Effector memory CD4-positive, alpha-beta T cell (primary cell): Measurements from ENCODE around the gene IGSF3.

Source experiments
- DNase-seq, 3 donors: peaks; one replicate each; pipeline ENCODE4 v3.0.0-alpha.2; 2020
- H3K27ac ChIP-seq: 2 replicates; pipeline ENCODE4 v1.7.0; 2013; ENCODE audit warnings: mild to moderate bottlenecking, low read length, moderate library complexity; ENCODE audit not compliant: insufficient read depth, poor library complexity, severe bottlenecking
- H3K27me3 ChIP-seq: replicated peaks from 2 replicates; pipeline ENCODE4 v1.7.0; 2013; ENCODE audit warnings: mild to moderate bottlenecking, low read length; ENCODE audit not compliant: insufficient read depth, control insufficient read depth, poor library complexity, severe bottlenecking
- H3K36me3 ChIP-seq: 2 replicates; pipeline ENCODE4 v1.7.0; 2013; ENCODE audit warnings: mild to moderate bottlenecking, low read length, moderate library complexity; ENCODE audit not compliant: control insufficient read depth, insufficient read depth
- H3K4me1 ChIP-seq: 2 replicates; pipeline ENCODE4 v1.7.0; 2013; ENCODE audit warnings: low read length, mild to moderate bottlenecking; ENCODE audit not compliant: control insufficient read depth, insufficient read depth, poor library complexity, severe bottlenecking
- H3K4me3 ChIP-seq: 2 replicates; pipeline ENCODE4 v1.7.0; 2013; ENCODE audit warnings: low read length, low read depth, mild to moderate bottlenecking; ENCODE audit not compliant: insufficient read depth, poor library complexity, severe bottlenecking
- H3K9me3 ChIP-seq: 2 replicates; pipeline ENCODE4 v1.7.0; 2013; ENCODE audit warnings: mild to moderate bottlenecking, low read length, moderate library complexity; ENCODE audit not compliant: control insufficient read depth

The IGSF3 gene

DNA sequence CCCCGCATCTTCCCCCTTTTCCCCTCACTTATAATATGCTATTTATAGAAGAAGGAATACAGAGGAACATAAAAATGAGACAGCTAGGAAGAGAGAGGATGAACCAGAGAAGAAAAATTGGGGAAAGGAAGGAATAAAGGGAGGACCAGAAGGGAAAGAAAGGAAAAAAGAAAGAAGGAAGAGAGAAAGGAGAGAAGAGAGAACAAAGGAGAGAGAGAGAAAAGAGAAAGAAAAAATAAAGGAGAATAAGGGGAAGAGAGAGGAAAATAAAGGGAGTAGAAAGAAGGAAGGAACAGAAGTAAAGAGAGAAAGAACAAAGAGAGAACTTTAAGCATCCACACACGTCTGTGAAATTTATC is 11.2 kb upstream of the IGSF3 start:
- Histone ChIP-seq H3K9me3 (no peaks in the 10 kb centered on the region), H3K27me3 (no peaks in the 10 kb centered on the region), H3K4me1 (no peaks in the 10 kb centered on the region), H3K27ac (no peak overlapping the region), H3K4me3 (no peak overlapping the region), H3K36me3 (no peaks in the 10 kb centered on the region)
- DNase-seq, result no peak

GRCh38 chr1:116677474-116678062 is 10.0 kb upstream of the IGSF3 start:
- no peak overlapping the region for H3K4me3 ChIP-seq

DNA sequence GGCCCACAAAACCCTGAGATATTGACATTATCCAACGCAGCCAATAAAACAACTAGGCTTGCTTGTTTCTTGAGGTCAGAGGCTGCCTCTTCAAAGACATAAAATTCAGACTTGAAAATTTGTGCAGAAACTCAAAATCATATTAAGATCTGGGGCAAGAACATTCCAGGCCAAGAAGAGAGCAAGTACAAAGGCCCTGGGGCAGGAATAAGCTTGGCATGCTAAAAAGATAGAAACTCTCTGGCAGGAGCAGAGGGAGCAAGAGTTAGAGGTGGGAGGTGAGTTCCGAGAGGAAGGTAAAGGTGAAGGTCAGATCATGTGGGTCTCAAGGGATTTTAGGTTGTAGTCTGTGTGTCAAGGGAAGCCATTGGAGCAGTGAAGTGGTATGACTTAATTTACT is 8.8 kb upstream of the IGSF3 start:
- no peaks in the 10 kb centered on the region for H3K9me3 ChIP-seq
- no peak for DNase-seq
- H3K4me1 ChIP-seq, result no peaks in the 10 kb centered on the region
- no peaks in the 10 kb centered on the region for H3K36me3 ChIP-seq
- no peak overlapping the region for H3K27ac ChIP-seq
- no peak overlapping the region for H3K4me3 ChIP-seq
- H3K27me3 ChIP-seq, result no peaks in the 10 kb centered on the region

More at GRCh38 chr1:116677474-116678062, 10.0 kb upstream of the IGSF3 start:
- Histone ChIP-seq H3K27ac (no peak overlapping the region), H3K36me3 (no peaks in the 10 kb centered on the region), H3K4me1 (no peaks in the 10 kb centered on the region), H3K9me3 (no peaks in the 10 kb centered on the region), H3K27me3 (no peaks in the 10 kb centered on the region)
- no peak for DNase-seq

GRCh38 chr1:116674751-116675150 is 7.2 kb upstream of the IGSF3 start:
- no peak overlapping the region for H3K27ac ChIP-seq
- H3K9me3 ChIP-seq, result no peaks in the 10 kb centered on the region
- DNase-seq, result no peak
- H3K4me1 ChIP-seq, result no peaks in the 10 kb centered on the region
- no peaks in the 10 kb centered on the region for H3K36me3 ChIP-seq
- H3K4me3 ChIP-seq, result no peak overlapping the region
- H3K27me3 ChIP-seq, result no peaks in the 10 kb centered on the region

- Histone ChIP-seq H3K4me3 (no peak overlapping the region), H3K36me3 (no peaks in the 10 kb centered on the region), H3K9me3 (no peaks in the 10 kb centered on the region), H3K4me1 (no peaks in the 10 kb centered on the region), H3K27me3 (no peaks in the 10 kb centered on the region), H3K27ac (no peak overlapping the region)
- DNase-seq, result no peak
Measured at GRCh38 chr1:116674011-116674531, 6.5 kb upstream of the IGSF3 start.

- peaks cover 3% of the 10 kb centered on the region for H3K4me1 ChIP-seq
- no peak overlapping the region for H3K27ac ChIP-seq
- no peaks in the 10 kb centered on the region for H3K27me3 ChIP-seq
- H3K4me3 ChIP-seq, result no peak overlapping the region
- H3K9me3 ChIP-seq, result no peaks in the 10 kb centered on the region
- DNase-seq, result no peak
- H3K36me3 ChIP-seq, result no peaks in the 10 kb centered on the region
Measured at GRCh38 chr1:116671912-116672311, 4.4 kb upstream of the IGSF3 start.

DNA sequence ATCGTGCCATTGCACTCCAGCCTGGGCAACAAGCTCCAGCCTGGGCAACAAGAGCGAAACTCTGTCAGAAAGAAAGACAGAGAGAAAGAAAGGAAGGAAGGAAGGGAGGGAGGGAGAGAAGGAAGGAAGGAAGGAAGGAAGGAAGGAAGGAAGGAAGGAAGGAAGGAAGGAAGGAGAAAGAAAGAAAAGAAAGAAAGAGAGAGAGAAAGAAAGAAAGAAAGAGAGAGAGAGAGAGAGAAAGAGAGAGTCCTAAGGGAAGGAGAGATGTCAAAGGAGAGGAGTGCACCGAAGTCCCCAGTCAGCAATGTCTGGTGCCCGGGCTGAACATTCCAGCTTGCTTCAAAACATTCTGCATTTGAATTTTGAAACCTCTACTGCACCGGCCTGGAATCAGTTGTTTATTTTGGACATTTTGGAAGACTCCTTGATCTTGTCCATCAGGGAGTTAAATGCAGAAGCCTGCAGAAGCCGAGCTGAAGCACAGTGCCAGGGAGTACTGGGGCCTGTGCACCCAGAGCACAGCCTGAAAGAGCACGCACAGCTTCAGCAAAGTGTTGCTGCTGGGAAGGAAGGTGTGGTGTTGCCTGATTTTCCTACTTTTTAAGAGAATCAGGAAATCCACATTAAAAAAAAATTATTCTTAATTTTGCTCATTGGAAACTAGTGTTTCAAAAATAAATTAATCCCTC is 3.7 kb upstream of the IGSF3 start:
- H3K4me1 ChIP-seq, result peaks cover 4% of the 10 kb centered on the region
- H3K9me3 ChIP-seq, result no peaks in the 10 kb centered on the region
- H3K4me3 ChIP-seq, result no peak overlapping the region
- no peaks in the 10 kb centered on the region for H3K36me3 ChIP-seq
- DNase-seq, result no peak
- no peaks in the 10 kb centered on the region for H3K27me3 ChIP-seq
- H3K27ac ChIP-seq, result no peak overlapping the region

- DNase-seq, result no peak
- peaks cover 4% of the 10 kb centered on the region for H3K4me1 ChIP-seq
- no peaks in the 10 kb centered on the region for H3K36me3 ChIP-seq
- H3K27me3 ChIP-seq, result no peaks in the 10 kb centered on the region
- H3K27ac ChIP-seq, result no peak overlapping the region
- H3K9me3 ChIP-seq, result no peaks in the 10 kb centered on the region
- H3K4me3 ChIP-seq, result no peak overlapping the region
Measured at GRCh38 chr1:116668277-116668676, 744 bp upstream of the IGSF3 start.

- Histone ChIP-seq H3K27ac (no peak overlapping the region), H3K27me3 (no peaks in the 10 kb centered on the region), H3K4me1 (peaks cover 4% of the 10 kb centered on the region), H3K36me3 (no peaks in the 10 kb centered on the region), H3K9me3 (no peaks in the 10 kb centered on the region), H3K4me3 (peak overlapping the region; percentile 55)
- no peak for DNase-seq
Measured at GRCh38 chr1:116667078-116667574, 407 bp downstream of the IGSF3 start.
